Pancreas (tissue), 10 donors: Measurements from ENCODE around the gene CACNA1C. TPM values are rescaled to one million over a fixed set of nuclear protein-coding genes. Genes with fewer than 3 reads are reported as not detected.
"Not testable (repeated sequence)": the region's sequence is repeated elsewhere in the genome, so short reads cannot be mapped to it uniquely, and the experiment has no call there.

Source experiments
- ATAC-seq, 4 donors: fragments of 200-7000 bp; cut with Tn5 transposase; one replicate each; pipeline versions ENCODE4 v1.8.0 to v1.9.1; 2020; ENCODE audit warnings: mild to moderate bottlenecking in 4 of 4, moderate library complexity in 4 of 4
- DNase-seq, 6 donors: peaks; one replicate each; pipeline ENCODE4 v3.0.0-alpha.2; 2020
- FAIRE-seq: peaks from 2 replicates; lab custom pipeline; 2012; peaks lifted over from hg19 to GRCh38; lab: Jason Lieb, UNC
- H3K27ac ChIP-seq, 4 donors: fragments of 200-600 bp; sonication (generic); 1 replicate in 3 of 4; 2 replicates in 1 of 4; pipeline versions ENCODE4 v1.5.0 to v1.8.0; 2020
- H3K27me3 ChIP-seq, 4 donors: fragments of 200-600 bp; one replicate each; pipeline ENCODE4 v1.8.0; 2021
- H3K36me3 ChIP-seq, 3 donors: fragments of 200-600 bp; sonication (generic) in 1 of 3; one replicate each; pipeline versions ENCODE4 v1.5.0 to v1.8.0; 2020 to 2021
- H3K4me1 ChIP-seq, 3 donors: fragments of 200-600 bp; one replicate each; pipeline ENCODE4 v1.8.0; 2021
- H3K4me3 ChIP-seq, 4 donors: fragments of 200-600 bp; sonication (generic) in 2 of 4; one replicate each; pipeline versions ENCODE4 v1.5.0 to v1.8.0; 2020 to 2021
- H3K9me3 ChIP-seq, 4 donors: fragments of 200-600 bp; one replicate each; pipeline ENCODE4 v1.8.0; 2021
- WGBS, 2 donors: extraction: QIAGEN DNeasy Blood & Tissue Kit; methylation state at CpG; one replicate each; pipeline ENCODE4 v1.1.7; 2013; 5-methylcytosine and 5-hydroxymethylcytosine counted together
- intact Hi-C, 3 donors: fragments of 100-400 bp; cut with DNase I; formaldehyde crosslinking; loops; one replicate each; pipeline versions ENCODE4 v1.11.1 to v1.14.2; 2022
- polyA plus RNA-seq, 2 donors: library from polyadenylated mRNA; stranded (reverse); fragments of 200-250 nt; gene quantifications; one replicate each; pipeline ENCODE4 v1.2.3, GENCODE V29; 2013
- total RNA-seq, 6 donors: library from RNA; stranded (reverse); fragmentation: NEBNext Ultra II Directional in 4 of 6; extraction: Animal tissue kit (Norgen Biotek cat#: 25700) in 4 of 6; gene quantifications; one replicate each; pipeline versions ENCODE4 v1.2.1 to v1.2.4, GENCODE V29; 2021 to 2023
- TF ChIP-seq, protein P1 (sequence below), 4 donors: fragments of 200-600 bp; sonication (generic) in 3 of 4; IDR thresholded peaks; one replicate each; pipeline versions ENCODE4 v1.5.0 to v1.8.0; 2021; ENCODE audit warnings: antibody characterized with exemption in 4 of 4
- donor health status: healthy with polysubstance abuse.
- donor health status: DM: no; HTN: no; CAD: no; lungs with moderate emphysema.
- donor health status: DM: no; HTN: no; CAD: no.
- donor health status: control.
- donor health status: control.
- donor health status: Bipolar disorder and iron deficiency.
- donor health status: DM: yes; HTN: yes; CAD: no.
- donor health status: DM: no; HTN: no; CAD: no.
- donor health status: DM: no; HTN: no; CAD: no.
- donor health status: DM: yes; HTN: yes; CAD: no.

CACNA1C gene
- total and polyA plus RNA-seq, 8 donors = 1.2 to 3.8 (median 2.3) TPM

DNA sequence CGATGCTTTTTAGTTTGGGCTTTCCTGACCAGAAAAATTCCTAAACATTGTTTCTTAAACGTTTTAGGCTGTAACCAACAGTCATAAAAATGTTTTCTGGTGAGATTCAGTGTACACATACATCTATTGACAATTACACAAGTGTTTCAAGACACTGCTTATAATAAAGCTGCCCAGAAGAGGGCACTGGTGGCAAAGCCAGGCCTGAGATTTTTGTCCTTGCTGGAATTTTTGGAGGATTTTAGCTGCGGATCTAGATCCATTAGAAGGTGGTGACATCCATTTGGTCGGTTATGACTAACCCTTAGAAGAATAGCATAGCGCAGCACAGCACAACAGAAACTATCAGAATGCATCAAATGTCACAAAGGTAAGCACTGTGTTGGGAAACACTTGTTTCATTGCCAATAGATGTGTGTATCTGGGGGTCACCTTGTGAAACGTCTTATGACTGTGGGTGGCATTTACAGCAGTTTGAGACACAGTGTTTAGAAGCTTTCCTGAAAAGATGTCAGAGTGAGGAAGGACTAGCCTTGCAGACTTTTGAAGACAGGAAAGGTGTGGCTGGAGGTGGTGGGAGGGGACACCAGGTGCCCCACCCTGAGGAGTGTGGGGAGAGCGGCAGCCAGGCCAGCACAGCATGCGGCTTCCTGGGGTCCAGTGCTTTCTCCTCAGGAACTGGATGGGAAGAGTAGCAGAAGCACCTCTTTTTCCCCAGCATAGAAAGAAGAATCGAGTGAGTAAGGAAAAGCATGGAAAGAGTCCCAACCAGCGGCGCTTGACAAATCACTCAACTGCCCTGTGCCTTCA, 687.2 kb downstream of the CACNA1C start:
- ATAC-seq (peak; percentile 50 to 83 (median 78)), FAIRE-seq (no peak), DNase-seq (peak in 2 of 6 donors; percentile 13 to 46)
- intact Hi-C loops = loop anchor here in 2 of 3 donors (2.0 to 5.0 kb wide), 2 partner anchors 37 to 45 kb away; no protein-coding TSS in a partner anchor
- 39 to 41% methylated on average over 11 of the region's 11 CpGs for WGBS, 2 donors
- TF ChIP-seq, protein P1, sequence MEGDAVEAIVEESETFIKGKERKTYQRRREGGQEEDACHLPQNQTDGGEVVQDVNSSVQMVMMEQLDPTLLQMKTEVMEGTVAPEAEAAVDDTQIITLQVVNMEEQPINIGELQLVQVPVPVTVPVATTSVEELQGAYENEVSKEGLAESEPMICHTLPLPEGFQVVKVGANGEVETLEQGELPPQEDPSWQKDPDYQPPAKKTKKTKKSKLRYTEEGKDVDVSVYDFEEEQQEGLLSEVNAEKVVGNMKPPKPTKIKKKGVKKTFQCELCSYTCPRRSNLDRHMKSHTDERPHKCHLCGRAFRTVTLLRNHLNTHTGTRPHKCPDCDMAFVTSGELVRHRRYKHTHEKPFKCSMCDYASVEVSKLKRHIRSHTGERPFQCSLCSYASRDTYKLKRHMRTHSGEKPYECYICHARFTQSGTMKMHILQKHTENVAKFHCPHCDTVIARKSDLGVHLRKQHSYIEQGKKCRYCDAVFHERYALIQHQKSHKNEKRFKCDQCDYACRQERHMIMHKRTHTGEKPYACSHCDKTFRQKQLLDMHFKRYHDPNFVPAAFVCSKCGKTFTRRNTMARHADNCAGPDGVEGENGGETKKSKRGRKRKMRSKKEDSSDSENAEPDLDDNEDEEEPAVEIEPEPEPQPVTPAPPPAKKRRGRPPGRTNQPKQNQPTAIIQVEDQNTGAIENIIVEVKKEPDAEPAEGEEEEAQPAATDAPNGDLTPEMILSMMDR (IDR thresholded peaks at IDR 0.05) = peak in 3 of 4 donors; percentile 35 to 49 (median 46)
- H3K27me3 ChIP-seq = no peaks in the 10 kb centered on the region
- H3K27ac ChIP-seq = no peak overlapping the region
- no peaks in the 10 kb centered on the region for H3K4me1 ChIP-seq
- H3K36me3 ChIP-seq = no peaks in the 10 kb centered on the region
- no peaks in the 10 kb centered on the region for H3K9me3 ChIP-seq
- H3K4me3 ChIP-seq = no peak overlapping the region

- H3K27ac ChIP-seq, H3K9me3 ChIP-seq, ATAC-seq, FAIRE-seq, H3K4me1 ChIP-seq, H3K27me3 ChIP-seq, DNase-seq, intact Hi-C loops, H3K4me3 ChIP-seq, H3K36me3 ChIP-seq: not testable (repeated sequence)
- 57 to 65% methylated on average over 8 to 10 of the region's 10 CpGs for WGBS, 2 donors
Measured at GRCh38 chr12:2742037-2742436, 689.2 kb downstream of the CACNA1C start.

- DNase-seq (no peak), ATAC-seq (no peak), FAIRE-seq (no peak)
- 83 to 87% methylated on average over 6 of the region's 6 CpGs for WGBS, 2 donors
- no peaks in the 10 kb centered on the region for H3K4me1 ChIP-seq
- H3K9me3 ChIP-seq = no peaks in the 10 kb centered on the region
- intact Hi-C loops = no loop called here
- no peaks in the 10 kb centered on the region for H3K36me3 ChIP-seq
- TF ChIP-seq, protein P1 (IDR thresholded peaks at IDR 0.05) = no peak
- H3K27ac ChIP-seq = no peak overlapping the region
- no peaks in the 10 kb centered on the region for H3K27me3 ChIP-seq
- no peak overlapping the region for H3K4me3 ChIP-seq
Measured at GRCh38 chr12:2743478-2743877, 690.7 kb downstream of the CACNA1C start.

DNA sequence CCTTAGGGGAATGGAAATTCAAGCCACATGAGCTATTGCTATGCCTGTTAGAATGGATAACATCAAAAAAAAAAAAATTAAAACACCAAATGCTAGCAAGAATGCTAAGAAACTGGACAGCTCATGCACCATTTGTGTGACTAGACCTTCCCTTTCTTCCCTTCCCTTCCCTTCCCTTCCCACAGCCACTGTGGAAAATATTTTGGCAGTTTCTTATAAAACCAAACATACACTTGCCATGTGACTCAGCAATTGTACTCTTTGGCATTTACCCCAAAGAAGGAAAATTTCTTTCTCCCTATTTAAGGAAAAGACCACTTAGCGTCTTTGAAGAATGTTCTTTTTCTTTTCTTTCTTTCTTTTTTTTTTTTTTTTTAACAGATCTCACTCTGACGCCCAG, 692.9 kb downstream of the CACNA1C start:
- no peak overlapping the region for H3K27ac ChIP-seq
- H3K4me1 ChIP-seq = no peaks in the 10 kb centered on the region
- FAIRE-seq = no peak
- H3K9me3 ChIP-seq = no peaks in the 10 kb centered on the region
- H3K36me3 ChIP-seq = no peaks in the 10 kb centered on the region
- intact Hi-C loops = no loop called here
- 43% methylated on average over 2 of the region's 2 CpGs for WGBS, 2 donors
- H3K27me3 ChIP-seq = no peaks in the 10 kb centered on the region
- no peak for DNase-seq
- TF ChIP-seq, protein P1 (IDR thresholded peaks at IDR 0.05) = no peak
- H3K4me3 ChIP-seq = no peak overlapping the region
- no peak for ATAC-seq

Other genes starting within 250 kb of the CACNA1C start
- not detected for gene LRTM2, start 232.4 kb upstream of the CACNA1C start, total RNA-seq
- gene LRTM2, start 232.4 kb upstream of the CACNA1C start, polyA plus RNA-seq = not detected
- 1 to 10 TPM in 5 of 6 donors, under 1 TPM in 1; 0.60 to 3.1 (median 1.6) TPM for gene CACNA2D4, start 134.3 kb upstream of the CACNA1C start, total RNA-seq
- 1 to 10 TPM; 2.0 to 2.7 TPM for gene CACNA2D4, start 134.3 kb upstream of the CACNA1C start, polyA plus RNA-seq
- 1 to 10 TPM; 5.3 to 7.1 (median 6.6) TPM for gene DCP1B, start 48.5 kb upstream of the CACNA1C start, total RNA-seq
- gene DCP1B, start 48.5 kb upstream of the CACNA1C start, polyA plus RNA-seq = 1 to 10 TPM; 3.4 to 7.5 TPM